ENCODE data around the gene PEX11B.

The PEX11B gene

GRCh38 chr1:145885738-145886287 is 32.7 kb downstream of the PEX11B start, which contains the start of gene ANKRD35:
Gene ANKRD35, minus strand, starts transcription at chr1:145885866. Its CDS starts 108 bp downstream, at chr1:145885758.
- Histone ChIP-seq H3K9ac (ENCODE audit: low read depth, low read length) (peak within 1 kb of the TSS; percentile 66; the same call in 1 of the 2 replicates), H3K9me3 (ENCODE audit: control insufficient read depth, insufficient read depth, low read length) (no peaks in the 10 kb centered on the region), H3K4me1 (ENCODE audit: insufficient read depth, low read length) (peaks cover 2% of the 10 kb centered on the region; the same call in 1 of the 2 replicates), H3K36me3 (ENCODE audit: insufficient read depth, low read length) (no peaks in the 10 kb centered on the region)

GRCh38 chr1:145884675-145885074 is 33.8 kb downstream of the PEX11B start:
- no peak overlapping the region for H3K9ac ChIP-seq (ENCODE audit: low read depth, low read length)
- H3K36me3 ChIP-seq (ENCODE audit: insufficient read depth, low read length) = no peaks in the 10 kb centered on the region
- H3K9me3 ChIP-seq (ENCODE audit: control insufficient read depth, insufficient read depth, low read length) = no peaks in the 10 kb centered on the region
- no peaks in the 10 kb centered on the region; the same call in 1 of the 2 replicates for H3K4me1 ChIP-seq (ENCODE audit: insufficient read depth, low read length)

GRCh38 chr1:145879775-145880174 is 38.7 kb downstream of the PEX11B start:
- Histone ChIP-seq H3K9me3 (ENCODE audit: control insufficient read depth, insufficient read depth, low read length) (no peaks in the 10 kb centered on the region), H3K4me1 (ENCODE audit: insufficient read depth, low read length) (peaks cover 7% of the 10 kb centered on the region), H3K9ac (ENCODE audit: low read depth, low read length) (no peak overlapping the region), H3K36me3 (ENCODE audit: insufficient read depth, low read length) (no peaks in the 10 kb centered on the region)

- H3K4me1 ChIP-seq (ENCODE audit: insufficient read depth, low read length) = peaks cover 7% of the 10 kb centered on the region
- H3K9me3 ChIP-seq (ENCODE audit: control insufficient read depth, insufficient read depth, low read length) = no peaks in the 10 kb centered on the region
- H3K36me3 ChIP-seq (ENCODE audit: insufficient read depth, low read length) = no peaks in the 10 kb centered on the region
- no peak overlapping the region for H3K9ac ChIP-seq (ENCODE audit: low read depth, low read length)
Measured at GRCh38 chr1:145878724-145879123, 39.8 kb downstream of the PEX11B start.

- peaks cover 7% of the 10 kb centered on the region for H3K4me1 ChIP-seq (ENCODE audit: insufficient read depth, low read length)
- H3K9ac ChIP-seq (ENCODE audit: low read depth, low read length) = no peak overlapping the region
- no peaks in the 10 kb centered on the region for H3K36me3 ChIP-seq (ENCODE audit: insufficient read depth, low read length)
- H3K9me3 ChIP-seq (ENCODE audit: control insufficient read depth, insufficient read depth, low read length) = no peaks in the 10 kb centered on the region
Measured at GRCh38 chr1:145877923-145878486, 40.5 kb downstream of the PEX11B start.

GRCh38 chr1:145874646-145875045 is 43.9 kb downstream of the PEX11B start:
- H3K9me3 ChIP-seq (ENCODE audit: control insufficient read depth, insufficient read depth, low read length) = no peaks in the 10 kb centered on the region
- no peaks in the 10 kb centered on the region for H3K36me3 ChIP-seq (ENCODE audit: insufficient read depth, low read length)
- peaks cover 7% of the 10 kb centered on the region; the same call in 1 of the 2 replicates for H3K4me1 ChIP-seq (ENCODE audit: insufficient read depth, low read length)
- no peak overlapping the region for H3K9ac ChIP-seq (ENCODE audit: low read depth, low read length)

- H3K36me3 ChIP-seq (ENCODE audit: insufficient read depth, low read length) = no peaks in the 10 kb centered on the region
- H3K9ac ChIP-seq (ENCODE audit: low read depth, low read length) = peak overlapping the region; percentile 52
- H3K9me3 ChIP-seq (ENCODE audit: control insufficient read depth, insufficient read depth, low read length) = no peaks in the 10 kb centered on the region
- no peaks in the 10 kb centered on the region for H3K4me1 ChIP-seq (ENCODE audit: insufficient read depth, low read length)
Measured at GRCh38 chr1:145871994-145872924, 46.3 kb downstream of the PEX11B start.

- no peaks in the 10 kb centered on the region for H3K36me3 ChIP-seq (ENCODE audit: insufficient read depth, low read length)
Measured at GRCh38 chr1:145868232-145868631, 50.3 kb downstream of the PEX11B start.

GRCh38 chr1:145863282-145864018 is 55.1 kb downstream of the PEX11B start:
- no peaks in the 10 kb centered on the region for H3K36me3 ChIP-seq (ENCODE audit: insufficient read depth, low read length)
- no peak overlapping the region for H3K9ac ChIP-seq (ENCODE audit: low read depth, low read length)
- no peaks in the 10 kb centered on the region for H3K9me3 ChIP-seq (ENCODE audit: control insufficient read depth, insufficient read depth, low read length)
- peaks cover 3% of the 10 kb centered on the region; the same call in 1 of the 2 replicates for H3K4me1 ChIP-seq (ENCODE audit: insufficient read depth, low read length)

More at GRCh38 chr1:145868232-145868631, 50.3 kb downstream of the PEX11B start:
- no peaks in the 10 kb centered on the region for H3K9me3 ChIP-seq (ENCODE audit: control insufficient read depth, insufficient read depth, low read length)
- no peak overlapping the region for H3K9ac ChIP-seq (ENCODE audit: low read depth, low read length)
- no peaks in the 10 kb centered on the region for H3K4me1 ChIP-seq (ENCODE audit: insufficient read depth, low read length)

Data from ES-I3 (cell line).